Measurements from ENCODE around the gene COL4A2.
"Not testable (repeated sequence)": the region's sequence is repeated elsewhere in the genome, so short reads cannot be mapped to it uniquely, and the experiment has no call there.

COL4A2 gene

DNA sequence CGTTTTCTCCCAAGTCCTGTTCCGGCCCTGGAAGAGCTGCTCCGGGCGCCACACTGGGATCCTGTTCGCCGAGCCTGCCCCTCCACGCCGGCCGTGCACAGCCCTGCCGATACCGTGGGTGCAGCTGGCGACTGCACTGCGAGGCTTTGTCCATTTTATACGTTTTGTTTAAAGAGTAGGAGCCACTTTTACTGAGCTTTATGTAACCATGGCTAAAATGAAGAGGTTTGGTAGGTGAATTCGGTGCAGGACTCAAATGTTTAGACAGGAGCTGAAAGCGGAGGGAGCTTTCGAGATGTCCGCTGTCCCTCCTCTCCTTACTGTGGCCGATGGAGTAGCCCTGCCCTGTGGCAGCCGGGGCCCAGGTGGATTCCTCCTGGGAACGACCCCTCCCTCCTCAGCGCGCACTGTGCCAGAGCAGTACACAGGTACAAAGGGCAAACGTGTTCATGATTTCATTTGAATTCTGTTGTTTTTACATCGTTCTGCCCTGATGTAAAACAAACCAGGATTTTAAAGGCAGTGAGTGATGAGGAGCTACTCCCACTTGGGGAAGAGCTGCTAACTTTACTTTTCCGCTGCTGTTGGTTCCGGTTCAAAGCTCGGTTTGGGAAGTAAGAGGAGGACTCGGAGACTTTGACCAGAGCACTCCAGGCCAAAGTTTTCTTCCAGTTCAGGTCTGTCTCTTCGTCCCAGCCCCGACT lies 1.7 kb downstream of the COL4A2 start:
- DNase-seq = no peak

DNA sequence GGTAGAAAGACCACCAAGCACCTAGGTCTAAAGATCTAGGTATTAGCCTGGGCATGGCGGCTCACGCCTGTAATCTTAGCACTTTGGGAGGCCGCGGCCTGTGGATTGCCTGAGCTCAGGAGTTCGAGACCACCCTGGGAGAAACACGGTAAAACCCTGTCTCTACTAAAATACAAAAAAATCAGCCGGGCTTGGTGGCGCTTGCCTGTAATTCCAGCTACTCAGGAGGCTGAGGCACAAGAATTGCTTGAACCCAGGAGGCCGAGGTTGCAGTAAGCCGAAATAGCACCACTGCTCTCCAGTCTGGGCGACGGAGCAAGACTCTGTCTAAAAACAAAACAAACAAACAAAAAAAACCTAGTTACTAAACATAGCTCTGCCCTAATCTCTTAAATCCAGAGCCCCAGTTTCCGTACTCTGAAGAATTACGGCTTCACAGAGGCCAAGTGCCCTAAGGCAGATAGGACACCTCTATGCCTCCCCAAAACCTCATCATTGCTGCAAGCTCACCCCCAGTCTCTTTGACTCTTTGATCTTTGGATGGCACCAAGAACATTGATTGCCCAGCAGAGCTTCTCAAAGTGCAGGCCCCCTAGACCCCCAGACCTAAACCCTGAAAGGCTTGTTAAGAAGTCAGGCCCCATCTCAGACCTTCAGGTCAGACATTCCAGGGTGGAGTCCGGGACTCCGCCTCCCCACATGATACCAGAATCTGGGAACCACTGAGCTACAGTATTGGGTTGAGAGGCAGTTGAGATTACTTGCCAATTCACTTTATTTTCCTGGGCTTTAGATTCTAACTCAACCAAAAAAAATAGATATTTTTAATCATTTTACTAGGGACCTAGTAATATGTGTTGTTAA lies 2.8 kb downstream of the COL4A2 start:
- no peak for DNase-seq

GRCh38 chr13:110310541-110311442 lies 3.7 kb downstream of the COL4A2 start:
- no peak for DNase-seq

GRCh38 chr13:110311443-110312338 lies 4.6 kb downstream of the COL4A2 start:
- DNase-seq = no peak

DNA sequence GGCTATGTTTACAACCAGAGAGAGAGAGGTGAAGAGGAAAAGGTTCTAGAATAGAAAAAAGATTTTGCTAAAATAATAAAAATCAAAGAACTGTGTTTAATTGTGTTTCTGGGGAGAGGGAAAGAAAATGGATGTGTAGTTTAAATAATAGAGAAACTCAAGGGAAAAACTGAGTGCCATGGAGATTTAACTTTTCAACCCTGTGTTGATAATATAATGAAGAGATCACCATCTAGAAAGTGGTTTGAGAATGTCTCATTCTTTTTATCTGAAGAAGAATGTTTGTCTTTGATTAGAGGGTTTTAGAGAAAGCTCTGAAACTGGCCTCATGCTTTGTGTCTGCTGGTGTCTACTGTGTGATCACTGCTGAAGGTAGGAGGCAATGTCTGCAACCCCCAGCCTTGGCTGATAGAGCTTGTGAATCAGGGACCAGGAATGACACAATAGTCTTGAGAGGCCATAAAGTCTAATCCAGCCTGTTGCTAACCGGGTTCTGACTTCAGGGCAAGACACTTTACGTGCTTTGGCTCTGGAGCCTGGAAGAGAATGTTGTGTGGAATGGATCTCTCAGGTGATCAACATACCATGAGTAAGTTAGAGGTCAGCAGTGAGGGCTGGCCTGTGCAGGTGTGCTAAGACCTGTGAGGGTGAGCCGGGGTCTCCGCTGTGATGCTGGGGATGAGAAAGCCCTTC lies 5.4 kb downstream of the COL4A2 start:
- no peak for DNase-seq

DNA sequence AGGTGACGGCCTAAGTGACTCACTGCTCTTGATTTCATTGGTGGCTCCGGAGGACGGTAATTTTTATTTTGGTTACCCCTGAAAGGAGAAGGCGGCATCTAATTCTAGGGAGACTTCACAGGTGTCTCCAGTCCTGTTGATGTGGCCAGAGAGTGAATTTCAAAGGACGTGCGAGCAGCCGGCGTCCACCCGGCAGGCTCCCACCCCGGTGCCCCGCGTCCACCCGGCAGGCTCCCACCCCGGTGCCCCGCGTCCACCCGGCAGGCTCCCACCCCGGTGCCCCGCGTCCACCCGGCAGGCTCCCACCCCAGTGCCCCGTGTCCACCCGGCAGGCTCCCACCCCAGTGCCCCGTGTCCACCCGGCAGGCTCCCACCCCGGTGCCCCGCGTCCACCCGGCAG lies 6.2 kb downstream of the COL4A2 start:
- DNase-seq = not testable (repeated sequence)

GRCh38 chr13:110313733-110314132 lies 6.6 kb downstream of the COL4A2 start:
- not testable (repeated sequence) for DNase-seq

DNA sequence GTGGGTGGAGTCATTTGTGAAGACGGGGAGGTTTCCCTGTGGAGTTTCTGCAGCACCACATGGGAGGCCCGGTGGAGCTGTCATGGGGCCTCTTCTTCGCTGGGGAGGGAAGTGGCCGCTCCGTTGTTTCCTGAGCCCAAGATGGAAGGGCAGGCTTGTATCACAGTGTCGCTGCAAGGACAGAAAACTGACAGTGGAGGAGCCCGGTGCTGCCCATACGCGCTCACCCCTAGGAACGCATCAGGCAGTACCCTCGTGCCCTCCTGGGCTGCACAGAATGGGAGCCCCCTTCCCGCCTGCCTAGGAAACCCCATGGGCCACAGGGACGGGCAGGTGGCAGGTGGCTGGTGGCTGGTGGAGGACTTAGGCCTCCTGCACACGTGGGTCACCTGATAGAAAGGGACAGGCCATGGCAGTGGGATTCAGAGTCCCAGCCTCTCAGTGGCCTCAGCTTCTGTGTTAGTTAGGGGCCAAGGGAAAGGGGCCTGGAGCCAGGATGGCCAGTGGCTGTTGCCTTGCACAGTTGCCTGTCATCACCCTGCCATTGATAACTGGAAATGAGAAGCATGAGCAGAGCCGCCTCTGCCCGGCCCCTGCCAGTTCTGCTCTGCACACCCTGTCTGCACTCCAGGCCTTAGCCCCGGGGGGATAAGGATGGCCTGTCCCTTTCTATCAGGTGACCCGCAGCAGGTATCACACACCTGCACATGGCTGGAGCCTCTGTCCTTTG lies 7.6 kb downstream of the COL4A2 start:
- no peak for DNase-seq

DNA sequence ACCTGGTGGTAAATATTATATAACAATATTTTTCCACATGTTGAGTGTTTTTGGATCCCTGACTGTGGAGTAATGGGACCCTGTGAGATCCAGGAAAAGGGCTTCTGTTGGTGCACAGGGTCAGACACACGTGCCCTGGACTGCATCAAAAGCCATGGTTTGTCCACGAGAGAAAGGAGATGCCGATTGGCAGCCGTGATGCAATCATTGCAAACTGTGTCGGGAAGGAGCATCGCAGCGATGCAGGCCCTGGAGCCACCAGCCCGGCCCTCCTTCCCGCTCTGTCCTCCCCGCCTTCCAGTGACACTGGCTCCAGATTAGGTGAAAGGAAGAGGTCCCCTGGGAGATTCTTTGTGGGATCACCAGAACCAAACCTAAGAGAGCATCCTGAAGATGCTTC lies 9.1 kb downstream of the COL4A2 start:
- DNase-seq = no peak

- no peak for DNase-seq
Measured at GRCh38 chr13:110317093-110317492, 10.0 kb downstream of the COL4A2 start.

DNA sequence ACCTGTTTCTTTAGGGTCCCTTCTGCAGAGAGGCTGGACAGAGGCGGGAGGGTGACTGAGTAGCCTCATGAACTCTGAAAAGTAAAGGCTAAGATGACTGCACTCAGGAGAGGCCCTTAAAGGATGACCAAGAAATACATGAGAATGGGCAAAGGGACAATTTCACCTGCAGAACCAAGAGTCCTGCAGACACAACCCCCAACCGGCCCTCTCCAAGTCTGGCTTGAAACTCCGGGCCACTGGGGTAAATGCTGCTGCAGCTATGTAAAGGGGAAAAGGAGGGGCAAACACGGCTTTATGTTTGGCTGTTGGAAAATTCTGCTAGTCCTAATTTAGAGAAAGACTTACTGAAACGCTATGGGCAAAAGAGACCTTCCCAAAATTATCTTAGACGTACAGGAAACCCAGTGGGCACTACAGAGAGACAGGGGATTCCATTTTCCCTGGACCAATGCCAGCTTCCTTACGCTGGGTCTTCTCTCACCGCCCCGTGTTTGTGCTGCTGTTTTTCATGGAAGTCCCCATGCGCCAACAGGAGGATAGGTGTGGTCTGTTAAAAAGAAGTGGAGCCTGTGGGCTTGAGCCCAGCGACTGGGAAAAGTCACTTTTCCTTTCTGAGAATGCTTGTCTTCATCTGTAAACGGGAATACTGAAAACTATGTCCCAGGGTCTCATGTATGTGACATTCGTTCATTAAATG lies 10.6 kb downstream of the COL4A2 start:
- no peak for DNase-seq

GRCh38 chr13:110318920-110319319 lies 11.8 kb downstream of the COL4A2 start:
- no peak for DNase-seq

- no peak for DNase-seq
Measured at GRCh38 chr13:110319397-110319773, 12.3 kb downstream of the COL4A2 start.

- DNase-seq = no peak
Measured at GRCh38 chr13:110319774-110320509, 12.9 kb downstream of the COL4A2 start.

DNA sequence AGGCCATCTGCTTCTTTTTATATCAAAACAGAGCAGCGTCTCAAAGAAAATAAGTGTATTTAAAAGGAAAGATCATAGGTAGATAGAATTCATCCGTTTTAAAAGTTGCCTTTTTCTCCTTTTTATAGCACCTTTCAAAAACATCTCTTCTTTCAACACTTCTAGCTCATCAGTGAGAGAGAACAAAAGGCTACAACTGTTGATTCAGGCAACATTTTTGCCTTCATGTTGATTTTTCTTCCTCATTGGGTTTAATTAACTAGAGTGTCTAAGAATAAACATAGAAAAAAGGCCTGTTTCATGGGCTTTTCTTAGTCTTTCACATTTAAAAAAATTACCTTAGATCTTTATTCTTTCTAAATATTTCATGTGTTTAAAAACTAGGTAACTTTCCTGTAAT lies 13.6 kb downstream of the COL4A2 start:
- DNase-seq = no peak

- not testable (repeated sequence) for DNase-seq
Measured at GRCh38 chr13:110321573-110321972, 14.5 kb downstream of the COL4A2 start.

DNA sequence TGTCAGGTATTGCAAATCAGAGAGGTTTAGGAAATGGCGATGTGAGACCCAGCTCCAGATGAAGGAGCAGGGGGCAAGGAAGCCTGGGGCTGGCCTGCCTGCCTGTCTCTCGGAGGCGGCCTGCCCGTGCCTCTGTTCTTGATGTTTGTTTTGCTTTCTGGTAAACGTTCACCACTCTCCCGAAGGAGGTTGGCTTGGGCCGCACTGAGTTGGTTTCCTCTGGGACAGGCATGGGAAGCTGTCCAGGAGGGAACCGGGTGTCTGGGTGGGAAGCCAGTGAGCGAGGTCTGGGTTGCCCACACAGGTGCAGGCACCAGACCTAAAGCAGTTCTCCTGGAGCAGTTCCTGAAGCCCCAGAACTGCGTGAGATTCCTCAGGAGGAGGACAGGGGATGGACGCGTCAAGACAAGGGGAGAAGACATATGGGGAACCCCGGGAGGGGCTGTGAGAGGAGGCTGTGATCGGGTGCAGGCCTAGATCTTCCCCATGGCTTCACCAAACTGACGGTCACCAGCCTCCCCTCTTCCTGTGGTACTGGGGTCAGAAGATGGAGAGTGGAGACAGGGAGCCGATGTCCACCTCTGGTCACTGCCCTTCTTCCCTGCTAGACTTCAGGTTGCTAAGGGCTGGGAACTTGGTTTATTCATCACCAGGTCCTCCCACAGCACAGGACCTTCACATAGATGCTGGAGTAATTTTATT lies 15.2 kb downstream of the COL4A2 start:
- no peak for DNase-seq

DNA sequence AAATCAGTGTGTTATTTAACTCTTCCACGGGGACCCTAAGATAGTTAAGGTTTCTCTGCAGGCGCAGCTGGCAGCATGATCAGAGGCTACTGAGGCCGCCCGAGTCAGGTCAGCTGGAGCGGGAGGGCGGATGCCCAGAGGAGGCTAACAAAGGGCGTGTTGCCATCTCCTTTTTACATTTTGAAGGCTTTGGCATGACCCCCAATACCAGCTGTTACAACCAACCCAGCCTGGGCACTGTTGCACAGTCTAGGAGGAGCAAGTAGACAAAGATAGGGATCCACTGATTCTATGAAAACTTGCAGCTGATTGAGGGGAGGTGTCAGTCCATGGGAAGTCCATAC lies 15.7 kb downstream of the COL4A2 start:
- no peak for DNase-seq

Measured in central memory CD4-positive, alpha-beta T cell (primary cell).